PC-9 (cell line): Measurements from ENCODE around the gene SLC6A8.

Experiments used
- EZH2 ChIP-seq: fragments of 200-600 bp; sonication (generic); IDR thresholded peaks from 2 replicates; pipeline ENCODE4 v1.8.0; 2017; ENCODE audit warnings: antibody characterized with exemption, low read depth
- TF ChIP-seq, protein P1 (sequence below): fragments of 200-600 bp; sonication (generic); conservative IDR thresholded peaks from 2 replicates; pipeline ENCODE4 v1.6.1; 2017; ENCODE audit warnings: mixed run types, antibody characterized with exemption, mild to moderate bottlenecking, moderate library complexity

DNA sequence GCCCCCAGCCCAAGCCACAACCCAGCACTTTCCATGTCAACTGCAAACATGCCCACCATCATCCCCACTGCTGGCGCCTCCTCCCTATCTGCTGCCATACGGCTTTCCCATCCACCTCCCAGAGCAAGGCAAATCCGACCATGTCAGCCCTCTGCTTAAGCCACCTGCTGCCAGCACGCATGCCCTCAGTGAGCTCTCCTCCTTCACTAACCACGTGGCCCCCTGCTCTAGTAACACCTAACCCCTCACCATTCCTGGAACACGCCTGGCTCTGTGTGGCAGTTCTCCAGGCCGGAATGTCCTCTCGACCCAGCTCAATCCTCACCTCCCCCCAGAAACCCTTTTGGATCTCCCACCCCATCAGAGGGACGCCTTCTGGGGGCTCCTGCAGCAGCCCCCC, 19.1 kb downstream of the SLC6A8 start:
- TF ChIP-seq, protein P1, sequence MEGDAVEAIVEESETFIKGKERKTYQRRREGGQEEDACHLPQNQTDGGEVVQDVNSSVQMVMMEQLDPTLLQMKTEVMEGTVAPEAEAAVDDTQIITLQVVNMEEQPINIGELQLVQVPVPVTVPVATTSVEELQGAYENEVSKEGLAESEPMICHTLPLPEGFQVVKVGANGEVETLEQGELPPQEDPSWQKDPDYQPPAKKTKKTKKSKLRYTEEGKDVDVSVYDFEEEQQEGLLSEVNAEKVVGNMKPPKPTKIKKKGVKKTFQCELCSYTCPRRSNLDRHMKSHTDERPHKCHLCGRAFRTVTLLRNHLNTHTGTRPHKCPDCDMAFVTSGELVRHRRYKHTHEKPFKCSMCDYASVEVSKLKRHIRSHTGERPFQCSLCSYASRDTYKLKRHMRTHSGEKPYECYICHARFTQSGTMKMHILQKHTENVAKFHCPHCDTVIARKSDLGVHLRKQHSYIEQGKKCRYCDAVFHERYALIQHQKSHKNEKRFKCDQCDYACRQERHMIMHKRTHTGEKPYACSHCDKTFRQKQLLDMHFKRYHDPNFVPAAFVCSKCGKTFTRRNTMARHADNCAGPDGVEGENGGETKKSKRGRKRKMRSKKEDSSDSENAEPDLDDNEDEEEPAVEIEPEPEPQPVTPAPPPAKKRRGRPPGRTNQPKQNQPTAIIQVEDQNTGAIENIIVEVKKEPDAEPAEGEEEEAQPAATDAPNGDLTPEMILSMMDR: no peak
- no peak for TF ChIP-seq EZH2
